ENCODE measurements around the gene OPN1MW2.
"Not testable (repeated sequence)": the region's sequence is repeated elsewhere in the genome, so short reads cannot be mapped to it uniquely, and the experiment has no call there.

OPN1MW2 gene

DNA sequence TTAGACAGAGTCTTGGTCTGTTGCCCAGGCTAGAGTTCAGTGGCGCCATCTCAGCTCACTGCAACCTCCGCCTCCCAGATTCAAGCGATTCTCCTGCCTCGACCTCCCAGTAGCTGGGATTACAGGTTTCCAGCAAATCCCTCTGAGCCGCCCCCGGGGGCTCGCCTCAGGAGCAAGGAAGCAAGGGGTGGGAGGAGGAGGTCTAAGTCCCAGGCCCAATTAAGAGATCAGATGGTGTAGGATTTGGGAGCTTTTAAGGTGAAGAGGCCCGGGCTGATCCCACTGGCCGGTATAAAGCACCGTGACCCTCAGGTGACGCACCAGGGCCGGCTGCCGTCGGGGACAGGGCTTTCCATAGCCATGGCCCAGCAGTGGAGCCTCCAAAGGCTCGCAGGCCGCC lies at the start of gene OPN1MW2:
Gene OPN1MW2 (plus strand): TSS at position 301 of the 400 bp plus-strand sequence. CDS start 60 bp downstream, at position 361.
- DNase-seq, result not testable (repeated sequence)

- DNase-seq, result not testable (repeated sequence)
These were observed 47.0 kb upstream of the OPN1MW2 start for GRCh38 chrX:154172535-154172943.

GRCh38 chrX:154174356-154174755 lies 45.2 kb upstream of the OPN1MW2 start:
- DNase-seq, result not testable (repeated sequence)

- DNase-seq, result not testable (repeated sequence)
These were observed 37.3 kb upstream of the OPN1MW2 start, which contains the start of gene OPN1MW for GRCh38 chrX:154182296-154182695. TSS of gene OPN1MW (plus strand) at chrX:154182596. CDS start at chrX:154182678, 82 bp downstream.

DNA sequence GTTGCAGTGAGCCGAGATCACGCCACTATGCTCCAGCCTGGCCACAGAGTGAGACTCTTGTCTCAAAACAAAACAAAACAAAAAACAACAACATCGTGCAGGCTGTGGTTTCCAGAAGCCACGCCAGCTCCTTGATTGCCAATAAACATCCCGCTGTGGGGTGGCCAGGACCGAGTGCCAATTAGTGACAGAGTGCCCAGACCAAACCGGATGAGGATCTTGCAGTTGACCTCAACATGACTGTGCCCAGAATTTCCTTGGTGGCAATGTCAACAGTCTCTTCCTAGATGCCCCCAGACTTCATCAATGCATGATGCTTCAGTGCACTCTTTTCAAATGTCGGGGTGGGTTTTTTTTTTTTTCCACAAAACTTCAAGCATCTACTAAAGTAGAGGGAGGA lies 35.8 kb upstream of the OPN1MW2 start:
- DNase-seq, result not testable (repeated sequence)

- not testable (repeated sequence) for DNase-seq
These were observed 26.7 kb upstream of the OPN1MW2 start for GRCh38 chrX:154192846-154193245.

- DNase-seq, result not testable (repeated sequence)
These were observed 25.2 kb upstream of the OPN1MW2 start for GRCh38 chrX:154194316-154194715.

DNA sequence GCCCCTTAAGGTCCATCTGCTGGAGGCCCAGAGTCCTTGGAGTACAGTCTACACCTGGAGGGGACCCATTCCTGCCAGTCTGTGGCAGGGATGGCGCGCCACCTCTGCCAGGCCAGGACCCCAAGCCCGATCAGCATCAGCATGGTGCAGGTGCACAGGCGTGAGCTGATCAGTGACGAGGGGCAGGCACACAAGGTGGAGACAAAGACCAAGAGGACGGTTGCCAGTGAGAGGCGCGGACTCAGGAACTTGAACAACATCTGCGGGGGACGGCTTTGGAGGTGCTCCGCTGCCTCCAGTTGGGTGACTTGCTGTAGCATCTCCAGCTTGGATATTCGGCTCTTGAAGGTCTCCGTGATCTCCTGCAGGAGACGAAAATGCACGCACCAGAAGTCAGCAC lies 23.1 kb upstream of the OPN1MW2 start:
- DNase-seq, result not testable (repeated sequence)

DNA sequence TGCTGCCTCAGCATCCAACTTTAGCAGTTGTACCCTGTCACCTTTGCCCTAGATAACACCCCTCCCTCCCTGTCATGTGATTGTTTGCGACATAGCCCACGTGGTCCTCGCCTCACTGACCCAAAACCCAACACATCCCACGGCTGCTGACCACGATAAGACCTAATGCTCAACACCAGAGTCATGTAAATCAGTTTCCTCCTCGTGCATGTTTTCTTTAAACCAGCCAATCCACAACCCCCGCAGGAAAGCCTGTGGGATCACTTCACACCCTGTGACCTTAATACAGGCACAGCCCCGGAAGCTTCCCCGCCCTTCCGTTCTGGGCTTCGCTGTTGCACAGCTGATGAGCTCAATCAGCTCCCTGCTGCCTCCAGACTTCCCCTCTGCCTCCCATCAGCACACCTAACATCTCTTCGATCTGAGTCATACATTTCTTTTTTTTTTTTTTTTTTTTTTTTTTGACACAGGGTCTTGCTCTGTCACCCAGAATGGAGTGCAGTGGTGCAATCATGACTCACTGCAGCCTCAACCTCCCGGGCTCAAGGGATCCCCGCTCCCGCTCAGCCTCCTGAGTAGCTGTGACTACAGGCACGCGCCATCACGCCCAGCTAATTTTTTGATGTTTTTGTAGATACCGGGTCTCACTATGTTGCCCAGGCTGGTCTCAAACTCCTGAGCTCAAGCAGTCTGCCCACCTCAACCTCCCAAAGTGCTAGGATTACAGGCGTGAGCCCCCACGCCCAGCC lies 9.7 kb upstream of the OPN1MW2 start:
- DNase-seq, result not testable (repeated sequence)

GRCh38 chrX:154211057-154211456 lies 8.5 kb upstream of the OPN1MW2 start:
- not testable (repeated sequence) for DNase-seq

- not testable (repeated sequence) for DNase-seq
These were observed 8.1 kb upstream of the OPN1MW2 start for GRCh38 chrX:154211499-154211898.

DNA sequence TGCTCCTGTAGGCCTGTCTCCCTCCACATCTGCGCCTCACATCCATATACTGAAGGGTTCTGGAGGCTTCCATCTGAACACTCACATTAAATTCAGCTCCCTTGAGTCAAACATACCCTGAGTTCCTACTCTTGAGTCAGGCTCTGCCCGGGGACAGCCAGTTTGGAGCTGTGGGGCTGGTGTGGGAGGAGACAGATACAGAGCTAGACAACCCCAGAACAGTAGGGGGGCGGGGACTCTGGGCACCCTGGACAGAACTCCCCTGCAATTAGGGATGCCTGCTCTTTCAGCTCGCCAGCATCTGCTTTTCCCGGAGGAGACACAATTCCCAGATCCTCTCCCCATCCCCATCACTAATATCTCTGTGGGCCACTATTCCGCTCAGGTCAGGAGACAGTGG lies 5.7 kb downstream of the OPN1MW2 start:
- DNase-seq, result not testable (repeated sequence)

DNA sequence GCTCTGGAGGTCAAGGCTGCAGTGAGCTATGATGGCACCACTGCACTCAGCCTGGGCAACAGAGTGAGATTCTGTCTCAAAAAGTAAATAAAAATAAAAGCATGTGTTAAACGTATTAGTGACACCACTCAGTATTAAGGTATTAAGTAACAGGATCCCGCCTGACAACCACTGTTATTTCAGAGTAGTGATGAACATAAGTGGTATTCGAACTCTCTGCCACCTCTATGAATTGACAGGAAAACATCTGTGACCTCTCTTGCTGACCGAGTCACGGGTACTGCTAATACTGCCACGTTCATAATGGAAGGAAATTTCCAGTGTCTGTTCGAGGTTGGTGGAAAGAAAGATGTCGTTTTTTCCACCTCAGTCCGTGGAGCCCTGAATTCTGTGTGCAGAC lies 7.2 kb downstream of the OPN1MW2 start:
- not testable (repeated sequence) for DNase-seq

DNA sequence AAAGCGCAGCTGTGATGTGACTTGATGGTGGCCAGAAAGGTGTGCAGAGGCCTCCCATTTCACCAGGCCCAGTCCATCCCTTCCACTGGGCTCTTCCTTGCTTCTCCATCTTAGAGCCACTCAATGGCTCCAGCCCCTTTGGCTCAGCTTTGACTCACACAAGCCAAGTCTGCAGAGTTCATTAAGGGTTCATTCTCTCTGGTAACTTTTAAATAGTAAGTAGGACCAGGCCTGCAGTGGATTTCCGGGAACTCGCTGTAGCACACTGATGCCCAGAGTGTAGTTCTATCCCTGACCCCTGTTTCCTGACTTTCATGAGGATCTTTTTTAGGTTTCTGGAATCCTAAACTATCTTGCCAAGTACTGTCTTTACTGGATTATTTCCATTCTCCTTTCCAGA lies 11.9 kb downstream of the OPN1MW2 start:
- not testable (repeated sequence) for DNase-seq

DNA sequence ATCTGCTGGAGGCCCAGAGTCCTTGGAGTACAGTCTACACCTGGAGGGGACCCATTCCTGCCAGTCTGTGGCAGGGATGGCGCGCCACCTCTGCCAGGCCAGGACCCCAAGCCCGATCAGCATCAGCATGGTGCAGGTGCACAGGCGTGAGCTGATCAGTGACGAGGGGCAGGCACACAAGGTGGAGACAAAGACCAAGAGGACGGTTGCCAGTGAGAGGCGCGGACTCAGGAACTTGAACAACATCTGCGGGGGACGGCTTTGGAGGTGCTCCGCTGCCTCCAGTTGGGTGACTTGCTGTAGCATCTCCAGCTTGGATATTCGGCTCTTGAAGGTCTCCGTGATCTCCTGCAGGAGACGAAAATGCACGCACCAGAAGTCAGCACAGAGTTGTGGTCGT lies 14.1 kb downstream of the OPN1MW2 start:
- not testable (repeated sequence) for DNase-seq

DNA sequence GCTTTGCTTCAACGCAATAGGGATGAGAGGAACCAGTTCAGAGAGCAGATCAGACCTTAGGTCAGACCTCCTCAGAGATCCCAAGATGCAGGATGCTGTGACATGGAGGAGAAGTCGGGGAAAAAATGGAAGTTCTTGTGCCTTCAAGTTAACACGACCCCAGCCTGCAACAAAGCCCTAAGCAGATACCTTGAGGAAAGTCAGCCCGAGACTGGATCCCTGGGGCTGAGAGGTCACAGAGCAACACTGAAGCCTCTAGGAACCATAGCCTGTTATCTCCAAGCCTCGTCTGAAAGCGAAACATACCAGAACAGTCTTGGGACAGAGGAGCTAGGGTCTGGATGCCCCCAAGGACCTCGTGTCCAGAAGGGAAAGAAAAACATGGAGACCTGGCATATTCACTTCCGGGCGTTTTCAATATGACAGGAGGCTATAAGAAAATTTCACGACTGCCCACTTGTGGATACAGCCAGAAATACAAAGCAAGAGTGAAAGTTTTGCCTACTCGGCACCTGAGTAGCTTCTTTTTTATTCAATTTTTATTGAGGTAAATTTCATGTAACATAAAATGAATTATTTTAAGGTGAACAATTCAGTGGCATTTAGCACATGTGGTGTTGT lies 19.5 kb downstream of the OPN1MW2 start:
- DNase-seq, result not testable (repeated sequence)

DNA sequence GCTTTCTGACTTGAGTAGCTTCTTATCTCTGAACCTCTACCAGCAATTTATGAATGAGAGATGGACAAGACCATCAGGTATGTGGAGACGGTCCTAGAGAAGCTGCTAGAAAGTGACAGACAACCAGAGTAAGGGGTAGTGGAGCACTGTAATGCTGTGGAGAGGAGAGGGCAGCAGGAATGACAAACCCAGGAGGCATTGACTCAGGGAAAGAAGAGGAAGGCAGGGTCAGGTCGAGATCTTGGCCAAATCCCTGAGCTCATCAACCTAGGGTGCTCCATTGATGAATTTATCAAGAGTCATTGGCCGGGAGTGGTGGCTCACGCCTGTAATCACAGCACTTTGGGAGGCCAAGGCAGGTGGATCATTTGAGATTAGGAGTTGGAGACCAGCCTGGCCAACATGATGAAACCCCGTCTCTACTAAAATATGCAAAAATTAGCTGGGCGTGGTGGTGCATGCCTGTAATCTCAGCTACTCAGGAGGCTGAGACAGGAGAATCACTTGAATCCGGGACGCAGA lies 20.5 kb downstream of the OPN1MW2 start:
- DNase-seq, result not testable (repeated sequence)

GRCh38 chrX:154247377-154248045 lies 28.0 kb downstream of the OPN1MW2 start:
- not testable (repeated sequence) for DNase-seq

GRCh38 chrX:154248076-154248475 lies 28.5 kb downstream of the OPN1MW2 start:
- not testable (repeated sequence) for DNase-seq

DNA sequence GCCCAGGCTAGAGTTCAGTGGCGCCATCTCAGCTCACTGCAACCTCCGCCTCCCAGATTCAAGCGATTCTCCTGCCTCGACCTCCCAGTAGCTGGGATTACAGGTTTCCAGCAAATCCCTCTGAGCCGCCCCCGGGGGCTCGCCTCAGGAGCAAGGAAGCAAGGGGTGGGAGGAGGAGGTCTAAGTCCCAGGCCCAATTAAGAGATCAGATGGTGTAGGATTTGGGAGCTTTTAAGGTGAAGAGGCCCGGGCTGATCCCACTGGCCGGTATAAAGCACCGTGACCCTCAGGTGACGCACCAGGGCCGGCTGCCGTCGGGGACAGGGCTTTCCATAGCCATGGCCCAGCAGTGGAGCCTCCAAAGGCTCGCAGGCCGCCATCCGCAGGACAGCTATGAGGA lies 37.7 kb downstream of the OPN1MW2 start, which contains the start of gene OPN1MW3:
Gene OPN1MW3 (plus strand): TSS at position 301 of the 400 bp plus-strand sequence. CDS start 38 bp downstream, at position 339.
- not testable (repeated sequence) for DNase-seq

- DNase-seq, result not testable (repeated sequence)
These were observed 39.2 kb downstream of the OPN1MW2 start for GRCh38 chrX:154258711-154259110.

GRCh38 chrX:154263072-154263471 lies 43.5 kb downstream of the OPN1MW2 start:
- not testable (repeated sequence) for DNase-seq

DNA sequence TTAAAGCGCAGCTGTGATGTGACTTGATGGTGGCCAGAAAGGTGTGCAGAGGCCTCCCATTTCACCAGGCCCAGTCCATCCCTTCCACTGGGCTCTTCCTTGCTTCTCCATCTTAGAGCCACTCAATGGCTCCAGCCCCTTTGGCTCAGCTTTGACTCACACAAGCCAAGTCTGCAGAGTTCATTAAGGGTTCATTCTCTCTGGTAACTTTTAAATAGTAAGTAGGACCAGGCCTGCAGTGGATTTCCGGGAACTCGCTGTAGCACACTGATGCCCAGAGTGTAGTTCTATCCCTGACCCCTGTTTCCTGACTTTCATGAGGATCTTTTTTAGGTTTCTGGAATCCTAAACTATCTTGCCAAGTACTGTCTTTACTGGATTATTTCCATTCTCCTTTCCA lies 49.7 kb downstream of the OPN1MW2 start:
- DNase-seq, result not testable (repeated sequence)
